ENCODE measurements around the gene RSRC1.
"Not testable (repeated sequence)": the region's sequence is repeated elsewhere in the genome, so short reads cannot be mapped to it uniquely, and the experiment has no call there.

RSRC1 gene

DNA sequence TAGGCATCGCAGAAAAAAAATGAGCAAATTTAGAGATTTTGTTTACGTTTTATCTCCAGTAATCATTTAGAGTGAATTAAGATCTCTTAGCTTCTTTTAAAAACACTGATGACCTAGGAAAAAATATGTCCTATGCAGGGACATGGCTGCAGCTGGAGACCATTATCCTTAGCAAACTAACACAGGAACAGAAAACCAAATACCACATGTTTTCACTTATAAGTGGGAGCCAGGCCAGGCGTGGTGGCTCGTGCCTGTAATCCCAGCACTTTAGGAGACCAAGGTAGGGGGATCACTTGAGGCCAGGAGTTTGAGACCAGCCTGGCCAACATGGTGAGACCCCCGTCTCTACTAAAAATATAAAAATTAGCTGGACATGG, 298.6 kb downstream of the RSRC1 start:
- DNase-seq, result not testable (repeated sequence)

DNA sequence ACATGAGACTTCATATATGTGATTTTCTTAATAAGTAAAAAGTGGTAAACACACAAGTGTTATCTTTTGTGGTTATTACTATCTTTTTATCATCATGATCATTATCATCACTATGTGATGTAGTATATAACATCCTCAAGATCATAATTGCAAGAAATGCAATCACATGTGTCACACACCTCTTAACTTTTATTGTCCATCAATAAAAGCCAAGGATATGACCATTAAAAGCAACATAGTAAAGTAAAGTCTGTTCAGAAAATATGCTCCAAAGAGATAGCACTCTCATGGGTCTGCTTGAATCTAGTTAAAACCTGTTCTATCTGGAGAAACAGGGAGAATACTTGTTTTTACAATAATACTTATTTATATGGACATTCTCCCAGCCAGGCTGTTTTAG, 308.1 kb downstream of the RSRC1 start:
- DNase-seq, result no peak

DNA sequence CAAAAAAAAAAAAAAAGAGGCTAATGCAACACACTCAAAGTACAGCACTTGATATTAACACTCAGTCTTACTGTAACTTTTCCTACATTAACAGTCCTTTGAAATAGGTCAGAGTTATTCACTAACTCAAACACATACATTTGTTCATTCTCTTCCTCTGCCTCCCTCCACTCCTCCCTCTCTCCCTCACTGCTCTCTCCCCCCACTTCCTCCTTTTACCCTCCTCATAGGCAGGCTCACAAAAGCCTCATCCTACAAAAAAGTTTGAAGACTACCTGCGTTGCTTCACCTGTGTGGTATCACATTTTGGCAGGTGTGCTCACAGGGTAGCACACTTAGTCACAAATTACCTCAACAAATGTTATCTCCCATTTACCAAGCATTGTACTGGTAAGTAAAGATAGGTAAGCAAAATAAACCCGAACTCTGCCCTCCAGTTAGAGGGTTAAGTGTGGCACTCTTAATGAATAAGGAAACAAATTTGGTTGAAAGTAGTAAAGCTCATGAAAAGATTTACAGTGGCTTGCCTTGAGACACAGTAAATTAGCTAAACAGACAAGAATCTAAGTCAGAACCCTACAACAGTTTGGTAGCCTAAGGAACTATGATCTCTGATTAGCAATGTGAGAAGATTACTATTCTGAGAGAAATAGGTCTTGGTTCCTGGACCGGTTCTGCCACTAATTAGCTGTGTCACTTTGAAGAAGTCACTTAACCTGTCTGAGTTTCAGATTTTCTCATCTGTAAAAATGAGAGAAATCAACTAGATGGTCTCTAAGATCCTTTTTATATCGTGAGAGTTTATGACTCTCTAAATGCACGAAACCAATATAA, 310.1 kb downstream of the RSRC1 start:
- DNase-seq, result no peak

GRCh38 chr3:158420654-158421396, 310.9 kb downstream of the RSRC1 start:
- DNase-seq, result no peak

- DNase-seq, result no peak
These were observed 320.6 kb downstream of the RSRC1 start for GRCh38 chr3:158430448-158430847.

- DNase-seq, result no peak
These were observed 321.1 kb downstream of the RSRC1 start for GRCh38 chr3:158430968-158431367.

- no peak for DNase-seq
These were observed 321.9 kb downstream of the RSRC1 start for GRCh38 chr3:158431829-158432228.

DNA sequence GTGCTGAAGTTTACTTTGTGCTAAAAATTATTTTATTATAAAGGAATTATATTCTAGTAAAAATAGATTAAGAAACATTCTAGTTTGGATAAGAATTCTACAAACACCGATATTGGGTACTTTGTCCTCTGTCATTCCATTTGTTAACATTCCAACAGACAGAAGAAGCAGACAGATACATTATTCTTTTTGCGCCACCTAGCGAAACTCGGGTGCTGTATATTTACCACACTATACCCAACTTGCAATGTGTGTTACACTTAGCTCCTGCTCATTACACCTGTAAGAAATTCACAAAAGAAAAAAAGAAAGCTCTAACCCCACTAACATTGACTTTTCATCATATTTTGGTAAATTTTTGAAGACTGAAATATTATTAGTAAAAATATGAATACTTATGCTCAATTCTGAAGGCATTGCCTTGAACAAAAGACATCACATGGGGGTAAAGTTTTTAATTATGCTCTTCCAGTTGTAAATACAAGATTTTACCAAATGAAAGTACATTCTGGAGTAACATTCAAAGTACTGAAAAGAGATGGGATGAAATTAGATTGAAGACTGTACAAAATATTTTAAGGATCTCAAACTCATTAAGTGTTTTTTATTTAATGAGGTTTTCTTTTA, 324.6 kb downstream of the RSRC1 start:
- DNase-seq, result peak; percentile 15

GRCh38 chr3:158443632-158444031, 333.7 kb downstream of the RSRC1 start:
- no peak for DNase-seq

DNA sequence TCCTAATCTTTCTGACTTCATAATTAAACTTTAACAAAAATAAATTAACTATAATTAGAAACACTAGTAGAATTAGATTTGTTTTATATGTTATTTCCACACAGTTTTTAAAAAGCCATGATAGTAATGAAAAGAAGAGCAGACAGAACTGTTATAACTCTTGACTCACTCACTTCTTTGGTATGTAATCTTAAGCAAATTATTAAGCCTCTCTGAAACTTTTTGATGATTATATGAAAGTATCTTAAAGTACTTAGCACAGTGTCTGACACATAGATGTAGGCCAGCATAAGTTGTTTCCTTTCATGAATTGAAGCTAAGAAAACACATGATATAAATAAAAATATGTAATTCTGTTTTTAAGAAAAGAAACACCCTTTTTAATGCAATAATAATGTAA, 337.5 kb downstream of the RSRC1 start:
- no peak for DNase-seq

GRCh38 chr3:158451405-158452055, 341.6 kb downstream of the RSRC1 start:
- DNase-seq, result no peak

- DNase-seq, result no peak
These were observed 342.4 kb downstream of the RSRC1 start for GRCh38 chr3:158452334-158452733.

GRCh38 chr3:158453004-158453403, 343.1 kb downstream of the RSRC1 start:
- no peak for DNase-seq

DNA sequence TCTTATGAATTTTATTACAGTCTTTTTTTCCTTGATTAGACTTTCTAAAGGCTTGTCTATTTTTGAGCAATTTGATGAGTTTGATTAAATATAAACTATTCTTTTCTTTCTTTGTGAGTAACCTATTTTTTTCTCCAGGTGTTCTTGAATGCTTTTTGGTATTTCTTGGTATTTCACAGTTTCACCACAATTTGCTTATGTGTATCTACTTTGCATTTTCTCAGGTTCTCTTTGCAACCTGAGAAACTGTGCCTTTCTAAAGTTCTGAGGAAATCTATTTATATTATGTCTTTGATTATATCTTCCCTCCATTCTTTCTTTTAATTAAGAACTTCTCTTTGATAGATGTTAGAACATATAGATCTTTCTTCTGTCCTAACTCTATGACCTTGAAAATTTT, 344.0 kb downstream of the RSRC1 start:
- DNase-seq, result no peak

DNA sequence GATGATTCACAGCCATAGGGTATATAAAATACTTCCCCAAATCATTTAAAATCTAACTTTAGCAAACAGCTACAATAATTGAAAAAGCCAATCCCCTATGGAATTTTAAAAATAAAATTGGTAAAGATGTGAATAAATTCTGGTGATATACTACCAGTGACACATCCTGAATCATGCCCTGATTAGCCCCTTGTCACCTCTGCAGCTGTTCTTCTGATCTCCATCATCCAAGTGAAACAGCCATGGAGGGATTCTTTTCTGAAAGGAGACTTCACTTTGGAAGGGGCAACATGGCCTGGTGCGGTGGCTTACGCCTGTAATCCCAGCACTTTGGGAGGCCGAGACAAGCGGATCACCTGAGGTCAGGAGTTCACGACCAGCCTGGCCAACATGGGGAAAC, 345.5 kb downstream of the RSRC1 start:
- no peak for DNase-seq

DNA sequence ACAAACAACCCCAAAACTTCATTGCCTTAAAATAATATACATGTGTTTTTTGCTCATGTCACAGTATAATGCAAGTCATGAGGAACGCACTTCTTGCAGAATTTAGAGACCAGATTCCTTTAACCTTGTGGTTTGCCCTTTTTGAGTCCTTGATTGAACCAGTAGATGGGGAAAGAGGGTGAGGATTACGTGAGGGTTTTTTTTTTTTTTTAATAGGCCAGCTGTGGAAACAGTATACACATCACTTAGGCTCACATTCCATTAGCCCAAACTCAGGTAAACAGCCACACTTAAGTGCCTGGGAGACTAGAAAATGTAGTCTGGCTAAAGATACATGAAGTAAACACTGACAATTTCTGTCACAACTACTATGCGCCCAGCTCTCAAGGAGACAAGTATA, 346.2 kb downstream of the RSRC1 start:
- DNase-seq, result no peak

DNA sequence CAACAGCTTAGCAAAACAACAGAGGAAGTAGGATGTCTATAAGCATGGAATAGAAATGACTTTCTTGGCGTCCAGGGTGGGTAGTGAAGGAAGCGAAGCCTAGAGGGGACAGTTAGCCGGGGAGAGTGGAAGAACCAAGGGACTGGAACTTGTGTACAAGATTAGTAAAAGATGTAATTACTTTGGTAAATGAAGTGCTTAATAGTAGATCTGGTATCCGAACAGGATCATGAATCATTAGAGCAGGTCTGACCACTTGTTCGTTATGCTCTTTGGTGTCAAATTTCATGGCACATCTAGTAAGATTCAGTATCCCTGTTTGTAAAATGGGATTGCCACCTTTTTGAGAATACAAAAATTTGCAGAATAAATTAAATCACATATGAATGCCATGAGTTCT, 348.6 kb downstream of the RSRC1 start:
- no peak for DNase-seq

GRCh38 chr3:158460926-158461325, 351.0 kb downstream of the RSRC1 start:
- no peak for DNase-seq

DNA sequence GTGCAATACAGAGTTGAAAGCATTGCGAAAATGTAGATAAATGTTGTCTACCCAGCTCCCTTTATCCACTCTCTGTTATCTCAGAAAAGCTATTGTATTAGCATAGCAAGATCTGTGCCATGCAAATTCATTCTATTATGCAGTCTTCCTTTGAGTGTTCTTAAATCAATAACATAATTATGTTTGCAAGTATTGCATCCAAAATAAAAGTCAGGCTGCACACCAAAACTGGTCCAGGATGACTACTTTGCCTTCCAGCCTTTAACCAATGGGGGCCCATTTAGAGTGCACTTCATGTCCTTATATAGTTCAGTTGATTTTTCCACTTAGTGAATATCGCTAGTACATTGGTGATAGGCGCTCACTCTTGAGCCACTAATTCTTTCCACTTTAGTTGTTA, 353.7 kb downstream of the RSRC1 start:
- DNase-seq, result no peak

DNA sequence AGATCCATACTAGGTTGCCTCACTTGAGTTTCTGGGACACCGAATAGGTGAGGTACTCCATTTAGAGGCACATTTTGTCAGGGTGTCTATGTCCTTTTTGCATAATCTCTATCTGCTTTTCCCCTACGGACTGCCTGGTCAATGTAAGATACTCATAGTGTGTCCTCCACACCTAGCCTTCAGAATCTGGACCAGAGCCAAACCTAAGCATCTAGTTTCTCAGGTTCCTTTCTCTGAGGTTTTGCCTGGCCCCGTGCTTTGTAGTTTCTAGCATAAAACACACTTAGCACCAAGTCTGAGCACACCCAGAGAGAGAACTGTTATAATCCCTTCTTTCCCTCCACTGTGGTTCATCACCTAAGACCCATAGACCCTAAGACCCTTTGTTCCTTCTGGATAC, 355.2 kb downstream of the RSRC1 start:
- no peak for DNase-seq

GRCh38 chr3:158470944-158471638, 361.2 kb downstream of the RSRC1 start:
- DNase-seq, result no peak

GRCh38 chr3:158471639-158472294, 361.9 kb downstream of the RSRC1 start:
- DNase-seq, result no peak

Data from NCI-H1092 (cell line).